A549 treated with Mapracorat at 1 μM for 4 hours (cell line): Measurements from ENCODE around the gene GPATCH4. TPM values are rescaled to one million over a fixed set of nuclear protein-coding genes. Genes with fewer than 3 reads are reported as not detected.

ENCODE experiments used
- total RNA-seq: library from RNA; stranded (reverse); fragments of 200-300 nt; extraction: Qiagen RNA extraction; gene quantifications from 5 replicates; pipeline ENCODE4 v1.2.3, GENCODE V29; 2022

Gene GPATCH4
- 57.4 to 85.5 TPM (median 62.9 TPM) in 5 replicates for total RNA-seq

DNA sequence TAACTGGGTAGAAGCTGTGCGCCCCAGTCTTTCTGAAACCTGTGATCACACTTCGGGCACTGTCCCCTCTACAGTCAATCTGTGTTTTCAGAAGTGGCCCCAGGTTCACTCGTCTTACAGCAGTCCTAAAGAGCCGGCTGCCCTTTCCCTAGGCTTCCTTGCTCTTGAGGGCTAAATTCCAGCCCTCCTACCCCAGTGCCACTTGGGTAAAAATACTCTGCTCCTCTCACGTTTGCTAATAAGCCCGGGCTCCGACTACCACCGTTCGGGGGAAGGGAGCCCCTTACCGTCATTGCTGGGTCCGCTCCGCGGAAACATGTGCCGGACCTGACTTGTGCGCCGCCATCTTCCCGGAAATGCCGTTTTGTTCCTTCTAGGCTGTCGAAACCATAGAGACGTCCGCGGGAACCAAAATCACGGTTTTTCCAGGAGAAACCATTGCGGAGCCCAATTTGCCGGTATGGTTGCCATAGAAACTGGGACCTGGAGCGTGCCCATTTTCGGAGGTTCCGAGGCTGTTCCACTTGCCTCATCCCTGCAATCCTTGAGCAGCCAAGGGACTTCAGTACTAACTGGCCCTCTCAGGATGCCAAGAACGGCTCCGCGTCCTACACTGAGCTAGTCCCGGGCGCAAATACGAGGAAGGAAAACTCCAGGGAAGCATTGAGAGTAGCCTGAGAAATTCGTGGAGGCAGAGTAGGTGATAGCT, at the start of gene GPATCH4:
Gene GPATCH4 (minus strand): TSS at position 358 of the 709 bp plus-strand sequence.

DNA sequence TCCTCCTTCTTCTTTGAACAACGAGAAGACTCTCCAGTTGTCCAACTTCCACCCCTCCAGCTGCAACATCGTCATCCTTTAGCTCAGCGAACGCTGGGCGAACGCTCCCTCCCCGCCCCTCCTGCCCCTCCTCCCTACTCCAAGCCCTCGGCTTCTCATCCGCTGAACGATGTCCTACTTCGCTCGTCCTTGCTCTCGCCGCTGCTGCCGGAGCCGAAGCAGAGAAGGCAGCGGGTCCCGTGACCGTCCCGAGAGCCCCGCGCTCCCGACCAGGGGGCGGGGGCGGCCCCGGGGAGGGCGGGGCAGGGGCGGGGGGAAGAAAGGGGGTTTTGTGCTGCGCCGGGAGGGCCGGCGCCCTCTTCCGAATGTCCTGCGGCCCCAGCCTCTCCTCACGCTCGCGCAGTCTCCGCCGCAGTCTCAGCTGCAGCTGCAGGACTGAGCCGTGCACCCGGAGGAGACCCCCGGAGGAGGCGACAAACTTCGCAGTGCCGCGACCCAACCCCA, 40.5 kb upstream of the GPATCH4 start, which contains the start of gene BCAN:
Gene BCAN (plus strand): TSS at position 357 of the 504 bp plus-strand sequence. CDS start 3,938 bp downstream, outside the sequence.

DNA sequence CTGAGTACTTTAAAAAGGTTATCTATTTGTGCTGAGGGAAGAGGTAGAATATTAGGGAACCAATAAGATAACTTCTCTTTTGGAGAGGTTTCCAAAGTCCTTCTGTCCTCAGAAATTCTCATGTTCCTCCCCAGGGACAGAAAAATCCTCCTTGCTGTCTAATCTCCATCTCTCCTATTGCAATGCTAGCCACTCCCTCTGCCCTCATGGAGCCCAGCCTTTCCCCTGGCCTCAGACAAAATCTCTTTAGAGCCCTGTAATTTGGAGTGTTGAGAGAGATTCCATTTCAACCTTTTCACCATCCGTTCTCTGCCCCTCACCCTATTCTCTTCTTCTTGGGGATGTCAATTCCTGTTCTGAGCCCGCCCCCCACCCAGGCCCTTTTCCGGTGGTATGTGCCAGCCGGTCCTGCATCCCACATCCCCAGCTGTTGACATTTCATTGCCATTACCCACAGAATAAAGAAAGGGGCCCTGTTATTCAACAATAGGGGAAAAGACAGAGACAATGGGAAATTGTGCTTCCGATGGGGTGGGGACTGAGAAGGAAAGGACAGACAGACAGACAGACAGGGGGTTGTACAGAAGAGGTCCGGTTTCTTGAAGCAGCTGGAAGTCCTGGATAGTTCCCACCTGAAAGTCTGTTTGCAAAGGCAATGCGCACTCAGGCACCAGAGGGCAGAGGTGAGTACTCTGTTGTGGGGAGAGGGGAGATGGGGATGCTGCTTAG, 17.7 kb upstream of the GPATCH4 start, which contains the start of gene HAPLN2:
Gene HAPLN2 (plus strand): TSS at position 563 of the 729 bp plus-strand sequence. CDS start 4,076 bp downstream, outside the sequence.

DNA sequence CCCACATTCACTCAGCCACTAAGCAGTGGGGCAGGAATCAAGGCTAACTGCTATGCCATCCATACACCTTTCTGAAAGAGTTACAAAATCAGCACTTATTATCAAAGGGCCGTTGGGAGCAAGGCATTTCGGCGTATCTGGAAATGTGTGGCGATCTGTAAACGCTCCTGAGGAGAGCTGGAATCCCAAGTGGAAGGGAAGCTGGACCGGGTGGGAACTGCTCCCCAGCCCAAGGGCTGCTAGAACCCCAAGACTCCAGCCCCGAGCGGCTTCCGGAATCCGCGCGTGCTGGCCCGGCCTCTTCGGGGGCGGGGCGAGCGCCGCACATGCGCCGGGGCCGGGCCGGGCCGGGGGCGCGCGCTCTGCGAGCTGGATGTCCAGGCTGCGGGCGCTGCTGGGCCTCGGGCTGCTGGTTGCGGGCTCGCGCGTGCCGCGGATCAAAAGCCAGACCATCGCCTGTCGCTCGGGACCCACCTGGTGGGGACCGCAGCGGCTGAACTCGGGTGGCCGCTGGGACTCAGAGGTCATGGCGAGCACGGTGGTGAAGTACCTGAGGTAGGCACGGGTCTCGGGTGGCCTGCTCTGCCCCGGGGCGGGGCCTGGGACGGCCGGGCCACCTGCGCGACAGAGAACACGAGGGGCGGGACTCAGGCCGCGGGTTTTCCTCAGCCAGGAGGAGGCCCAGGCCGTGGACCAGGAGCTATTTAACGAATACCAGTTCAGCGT, 9.7 kb downstream of the GPATCH4 start, which contains the start of gene NAXE:
Gene NAXE (plus strand): TSS at position 345 of the 726 bp plus-strand sequence. CDS start 29 bp downstream, at position 374.

DNA sequence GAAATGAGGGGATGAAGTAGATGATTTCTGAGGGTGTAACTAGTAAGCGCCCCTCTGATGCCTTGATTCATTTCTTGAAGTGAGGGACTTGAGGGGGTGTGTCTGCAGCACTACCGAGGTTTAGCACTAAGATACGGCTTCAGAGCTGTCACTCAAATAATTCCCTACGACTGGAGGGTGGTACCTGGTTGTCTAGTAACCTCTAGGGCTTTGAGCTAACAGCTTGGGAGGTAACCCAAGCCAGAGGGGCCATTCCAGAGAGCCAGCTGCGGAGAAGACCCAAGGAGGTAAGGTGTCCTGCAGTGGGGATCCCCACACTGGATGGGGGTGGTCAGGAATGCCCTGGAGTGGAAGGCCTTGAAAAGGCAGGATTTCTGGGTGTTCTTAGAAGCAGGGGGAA, 21.8 kb downstream of the GPATCH4 start, which contains the start of gene TTC24:
Gene TTC24 (plus strand): TSS at position 252 of the 400 bp plus-strand sequence. CDS start 1,642 bp downstream, outside the sequence.

DNA sequence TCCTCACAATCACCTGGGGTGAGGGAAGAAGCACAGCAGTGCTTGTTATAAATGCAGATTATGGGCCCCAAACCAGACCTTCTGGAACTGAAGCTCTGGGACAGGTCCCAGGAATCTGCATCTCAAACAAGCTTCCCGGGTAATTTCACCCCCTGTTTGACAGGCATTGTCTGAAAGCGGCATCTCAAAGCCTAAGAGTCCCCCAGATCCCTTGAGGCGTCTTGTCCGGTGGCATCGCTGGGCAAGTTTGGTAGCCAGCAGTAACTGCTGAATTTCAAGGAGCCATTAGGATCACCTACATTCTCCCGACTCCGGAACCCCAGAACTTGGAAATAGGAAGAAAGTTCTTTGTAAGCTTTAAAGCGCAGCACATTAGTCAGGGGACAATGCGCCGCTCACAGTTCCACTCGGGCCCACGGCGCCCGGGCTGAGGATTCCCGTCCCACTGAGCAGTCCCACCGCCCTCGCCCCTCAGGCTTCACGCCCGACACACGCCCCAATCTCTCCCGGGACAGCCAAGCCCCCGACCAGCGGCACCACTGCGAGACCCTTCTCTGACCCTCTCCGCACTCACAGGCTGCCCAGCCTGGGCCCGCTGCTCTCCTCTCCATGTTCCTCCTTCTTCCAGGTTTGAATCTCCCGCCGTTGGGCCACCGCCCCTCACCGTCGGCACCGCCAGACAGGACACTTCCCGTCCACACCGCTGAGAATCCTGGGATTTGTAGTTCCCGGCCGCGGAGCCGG, 29.2 kb downstream of the GPATCH4 start, which contains the start of gene IQGAP3:
Gene IQGAP3 (minus strand): TSS at position 647 of the 744 bp plus-strand sequence. CDS start 36 bp downstream, at position 611.

Other genes with a start within 250 kb of the GPATCH4 start
- gene RHBG, start 232.3 kb downstream of the GPATCH4 start, total RNA-seq, result not detected in 5 replicates
- 20.7 to 34.8 TPM (median 28.4 TPM) in 5 replicates for gene MEF2D, start 100.7 kb downstream of the GPATCH4 start, total RNA-seq
- gene IQGAP3, start 28.9 kb downstream of the GPATCH4 start, total RNA-seq, result 12.6 to 20.8 TPM (median 17.0 TPM) in 5 replicates
- not detected in 5 replicates for gene TTC24, start 21.8 kb downstream of the GPATCH4 start, total RNA-seq
- 150 to 167 TPM (median 166 TPM) in 5 replicates for gene NAXE, start 9.7 kb downstream of the GPATCH4 start, total RNA-seq
- 0.17 to 0.18 TPM in 2 of 5 replicates, not detected in the others for gene HAPLN2, start 17.9 kb upstream of the GPATCH4 start, total RNA-seq
- 0.12 TPM in 1 of 5 replicates, not detected in the others for gene BCAN, start 40.6 kb upstream of the GPATCH4 start, total RNA-seq
- 0.98 to 1.4 TPM (median 1.2 TPM) in 5 replicates for gene NES, start 75.9 kb upstream of the GPATCH4 start, total RNA-seq
- 6.6 to 12.8 TPM (median 9.2 TPM) in 5 replicates for gene CRABP2, start 104.1 kb upstream of the GPATCH4 start, total RNA-seq
- 16.9 to 25.5 TPM (median 23.9 TPM) in 5 replicates for gene METTL25B, start 127.0 kb upstream of the GPATCH4 start, total RNA-seq
- 39.5 to 50.4 TPM (median 42.7 TPM) in 5 replicates for gene ISG20L2, start 127.3 kb upstream of the GPATCH4 start, total RNA-seq
- gene MRPL24, start 139.6 kb upstream of the GPATCH4 start, total RNA-seq, result 180 to 214 TPM (median 184 TPM) in 5 replicates
- gene HDGF, start 150.2 kb upstream of the GPATCH4 start, total RNA-seq, result 429 to 447 TPM (median 435 TPM) in 5 replicates
- gene PRCC, start 166.1 kb upstream of the GPATCH4 start, total RNA-seq, result 67.3 to 76.8 TPM (median 72.9 TPM) in 5 replicates
- 2.4 to 4.2 TPM (median 3.4 TPM) in 5 replicates for gene SH2D2A, start 215.4 kb upstream of the GPATCH4 start, total RNA-seq